K562 (cell line): Measurements from ENCODE around the gene TMEM192. TPM values are rescaled to one million over a fixed set of nuclear protein-coding genes. Genes with fewer than 3 reads are reported as not detected.

Source experiments
- ATAC-seq: fragments of 200-7000 bp; cut with Tn5 transposase; 3 replicates; pipeline ENCODE4 v1.9.1; 2020; ENCODE audit warnings: moderate library complexity
- BruUV-seq: library from RNA; stranded (reverse); fragments of 400-500 nt; replicated peaks from 2 replicates; lab custom pipeline; 2021; lab: Mats Ljungman, UMichigan
- CTCF ChIA-PET: fragments of 300-600 bp; formaldehyde crosslinking; extraction: SDS; loops from one replicate; lab custom pipeline; 2021; ENCODE audit warnings: low intra/inter-chr PET ratio; lab: Yijun Ruan, JAX
- POLR2A ChIA-PET: fragments of 300-600, 350-650 bp; sonication (Branson Sonifier 250); formaldehyde crosslinking; extraction: SDS; loops from one replicate; lab custom pipeline; 2021; ENCODE audit warnings: antibody characterized with exemption, inconsistent platforms; lab: Yijun Ruan, JAX
- DNase-seq, 4 experiments: peaks; one replicate each; pipeline versions ENCODE4 v3.0.0 to v3.0.0-alpha.2; 2011 to 2018; ENCODE audit warnings: low spot score in 3 of 4, mixed read lengths in 3 of 4; ENCODE audit errors: extremely low read depth in 1 of 4
- FAIRE-seq: peaks from 2 replicates; lab custom pipeline; 2011; peaks lifted over from hg19 to GRCh38; lab: Jason Lieb, UNC
- H2AFZ ChIP-seq: 2 replicates; pipeline ENCODE4 v1.6.0; 2011; ENCODE audit warnings: low read depth, low read length, control low read depth, inconsistent platforms
- H3K27ac ChIP-seq: fragments of 200-600 bp; 3 replicates; pipeline ENCODE4 v1.8.0; 2011; ENCODE audit warnings: low read depth, mild to moderate bottlenecking, control low read depth, inconsistent platforms, low read length, moderate library complexity, mixed read lengths; ENCODE audit errors: extremely low read depth
- H3K27me3 ChIP-seq, 2 experiments: fragments of 300-600 bp in 1 of 2; 2 replicates in 1 of 2; 3 replicates in 1 of 2; pipeline versions ENCODE4 v1.6.0 to v1.8.0; 2011; ENCODE audit warnings: inconsistent platforms in 2 of 2, low read length in 2 of 2, mild to moderate bottlenecking in 1 of 2, mixed read lengths in 1 of 2, moderate library complexity in 1 of 2; ENCODE audit not compliant: control insufficient read depth in 2 of 2, insufficient read depth in 2 of 2
- H3K36me3 ChIP-seq: fragments of 300-600 bp; 3 replicates; pipeline ENCODE4 v1.8.0; 2011; ENCODE audit warnings: mild to moderate bottlenecking, low read length, inconsistent platforms; ENCODE audit not compliant: control insufficient read depth, insufficient read depth
- H3K4me1 ChIP-seq, 2 experiments: fragments of 200-600 bp in 1 of 2; replicated peaks in 1 of 2; 2 replicates in 1 of 2; 3 replicates in 1 of 2; pipeline versions ENCODE4 v1.5.1 to v1.8.0; 2011; ENCODE audit warnings: inconsistent platforms in 2 of 2, low read length in 2 of 2, mild to moderate bottlenecking in 1 of 2, mixed read lengths in 1 of 2, moderate library complexity in 1 of 2; ENCODE audit not compliant: control insufficient read depth in 2 of 2, insufficient read depth in 2 of 2
- H3K4me2 ChIP-seq: 2 replicates; pipeline ENCODE4 v1.6.1; 2011; ENCODE audit warnings: low read length, control low read depth, inconsistent platforms, mixed read lengths; ENCODE audit not compliant: insufficient read depth
- H3K4me3 ChIP-seq: fragments of 200-600 bp; sonication (generic), shearing (Covaris generic); 2 replicates; pipeline ENCODE4 v1.5.1; 2016; ENCODE audit warnings: control low read depth, inconsistent platforms
- H3K79me2 ChIP-seq: fragments of 200-600 bp; 3 replicates; pipeline ENCODE4 v1.8.0; 2011; ENCODE audit warnings: low read length, inconsistent platforms; ENCODE audit not compliant: control insufficient read depth, insufficient read depth
- H3K9ac ChIP-seq, 2 experiments: 2 replicates each; pipeline versions ENCODE4 v1.6.0 to v1.6.1; 2011; ENCODE audit warnings: low read depth in 2 of 2, low read length in 2 of 2, control low read depth in 1 of 2, inconsistent platforms in 1 of 2, mild to moderate bottlenecking in 1 of 2, mixed read lengths in 1 of 2; ENCODE audit not compliant: insufficient read depth in 1 of 2
- H3K9me1 ChIP-seq: one replicate; pipeline ENCODE4 v1.6.0; 2011; ENCODE audit warnings: inconsistent platforms, mild to moderate bottlenecking, low read length, moderate library complexity; ENCODE audit not compliant: control insufficient read depth, insufficient read depth
- H3K9me3 ChIP-seq: replicated peaks from 2 replicates; pipeline ENCODE4 v1.5.1; 2011; ENCODE audit warnings: low read depth, low read length, inconsistent platforms; ENCODE audit not compliant: control insufficient read depth, insufficient read depth
- H4K20me1 ChIP-seq: replicated peaks from 2 replicates; pipeline ENCODE4 v1.6.1; 2011; ENCODE audit warnings: low read length, inconsistent platforms, mixed read lengths; ENCODE audit not compliant: control insufficient read depth, insufficient read depth
- CBFA2T3 ChIP-seq: fragments of 450-650 bp; IDR thresholded peaks from 2 replicates; pipeline ENCODE4 v1.6.1; 2017
- FOXJ3 ChIP-seq: sonication (generic); formaldehyde crosslinking; IDR thresholded peaks from 2 replicates; pipeline ENCODE4 v1.4.0; 2020; ENCODE audit warnings: mild to moderate bottlenecking, missing genetic modification reagents
- KDM4B ChIP-seq, 2 experiments: fragments of 450-650 bp in 1 of 2; sonication (generic) in 1 of 2; IDR thresholded peaks; 2 replicates each; pipeline ENCODE4 v1.6.1; 2016 to 2017; ENCODE audit warnings: borderline replicate concordance in 2 of 2, antibody characterized with exemption in 1 of 2, low read depth in 1 of 2, mild to moderate bottlenecking in 1 of 2
- RCOR1 ChIP-seq, 2 experiments: IDR thresholded peaks; 2 replicates each; pipeline ENCODE4 v1.6.1; 2012; ENCODE audit warnings: low read depth in 2 of 2, low read length in 2 of 2, borderline replicate concordance in 1 of 2, improper control_type of control experiment in 1 of 2
- WGBS: fragments of 100-300 bp; shearing (Covaris generic); methylation state at CpG from one replicate; pipeline ENCODE4 v1.1.6; 2016; ENCODE audit warnings: low coverage, mixed read lengths; ENCODE audit not compliant: insufficient coverage; ENCODE audit errors: missing lambda C conversion rate; 5-methylcytosine and 5-hydroxymethylcytosine counted together
- in situ Hi-C: fragments of 300-500 bp; cut with MboI; formaldehyde crosslinking; loops from 4 replicates; pipeline ENCODE4 v1.15.0; 2018; ENCODE audit warnings: inconsistent platforms, mixed read lengths
- intact Hi-C: fragments of 100-400 bp; cut with micrococcal nuclease; formaldehyde crosslinking; loops from 2 replicates; pipeline ENCODE4 v1.14.2; 2022
- polyA plus RNA-seq, 8 experiments: library from polyadenylated mRNA; depleted of rRNA in 4 of 8; stranded (reverse) in 5 of 8; unstranded in 3 of 8; fragments of >200 nt; fragmentation: Nextera tagmentation in 2 of 8; fragmentation: Illumina TruSeq in 1 of 8; extraction: Ambion mirVana in 2 of 8; extraction: Trizol in 1 of 8; gene quantifications; 2 replicates each; pipeline versions ENCODE4 v1.2.1 to v1.2.3, GENCODE V29; 2011 to 2014; ENCODE audit warnings: inconsistent platforms in 1 of 8, missing spikeins in 1 of 8
- total RNA-seq, 7 experiments: library from RNA; depleted of rRNA in 6 of 7; stranded (reverse); fragments of >200 nt in 6 of 7; fragmentation: Illumina TruSeq in 2 of 7; extraction: Trizol in 2 of 7; gene quantifications; 2 replicates each; pipeline versions ENCODE4 v1.2.1 to v1.2.3, GENCODE V29; 2011 to 2021; ENCODE audit warnings: low replicate concordance in 1 of 7
- TF ChIP-seq, protein P1 (sequence below): sonication (generic); formaldehyde crosslinking; IDR thresholded peaks from 2 replicates; pipeline ENCODE4 v1.8.1; 2023; ENCODE audit warnings: mild to moderate bottlenecking, missing genetic modification reagents, moderate library complexity
- TF ChIP-seq, protein P2 (sequence below): fragments of 450-650 bp; IDR thresholded peaks from 2 replicates; pipeline ENCODE4 v1.6.1; 2018; ENCODE audit not compliant: partially characterized antibody
- TF ChIP-seq, protein P3 (sequence below): IDR thresholded peaks from 2 replicates; pipeline ENCODE4 v1.6.1; 2016; ENCODE audit warnings: missing genetic modification characterization, missing compliant biosample characterization
- TF ChIP-seq, protein P4 (sequence below): fragments of 450-650 bp; formaldehyde crosslinking; IDR thresholded peaks from 2 replicates; pipeline ENCODE4 v1.4.0; 2020; ENCODE audit warnings: mild to moderate bottlenecking
- TF ChIP-seq, protein P5 (sequence below): sonication (generic); formaldehyde crosslinking; IDR thresholded peaks from 2 replicates; pipeline ENCODE4 v1.8.1; 2023; ENCODE audit warnings: missing genetic modification reagents, mild to moderate bottlenecking, borderline replicate concordance

TMEM192 gene
- total and polyA plus RNA-seq, 9 of the 15 experiments (the other 6 are each of a cell fraction or from before 2014, with no cell fraction given), result 4.4 to 28.5 (median 13.3) TPM

DNA sequence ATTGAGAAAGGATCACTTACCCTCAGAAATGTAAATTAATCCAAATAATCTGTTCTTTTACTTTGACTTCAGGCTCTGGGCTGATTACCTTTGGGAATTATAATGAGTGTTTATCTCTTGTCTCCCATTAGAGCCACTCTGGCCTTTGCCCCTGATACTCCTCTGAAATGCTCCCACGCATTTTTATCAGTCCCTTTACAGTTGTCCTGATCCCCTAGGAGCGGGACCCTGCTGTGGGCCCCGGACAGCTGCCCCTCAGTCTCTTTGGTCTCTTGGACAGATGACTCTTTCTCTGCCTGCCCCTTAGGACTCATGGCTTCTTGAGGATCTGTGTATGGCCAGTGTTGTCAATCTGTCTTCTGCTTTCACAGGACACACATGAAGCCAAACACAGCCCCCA lies 60.0 kb downstream of the TMEM192 start:
- no TSS peak for BruUV-seq
- Histone ChIP-seq H3K9me3 (no peaks in the 10 kb centered on the region), H3K27ac (no peak overlapping the region), H2AFZ (no peak overlapping the region), H3K36me3 (no peaks in the 10 kb centered on the region), H3K4me1 (no peaks in the 10 kb centered on the region; a peak in 1 of 5 replicates), H3K9ac (no peak overlapping the region), H4K20me1 (no peaks in the 10 kb centered on the region), H3K9me1 (no peaks in the 10 kb centered on the region), H3K4me2 (no peak overlapping the region), H3K27me3 (peaks cover 0 to 24% of the 10 kb centered on the region in 2 experiments; a peak in 2 of 5 replicates), H3K4me3 (no peak overlapping the region), H3K79me2 (no peaks in the 10 kb centered on the region)
- FAIRE-seq (no peak), ATAC-seq (peak; percentile 23), DNase-seq (peak in 1 of 4 experiments; percentile 6)
- intact Hi-C loops, result no loop called here
- WGBS, result 0% methylated on average over 3 of the region's 3 CpGs
- POLR2A ChIA-PET, result no interaction called here
- CTCF ChIA-PET, result no interaction called here
- in situ Hi-C loops, result no loop called here
- TF ChIP-seq CBFA2T3 (peak; percentile 67), KDM4B (IDR thresholded peaks at IDR 0.05; ENCODE audit: borderline replicate concordance in 2 of 2, low read depth in 1 of 2) (no peak), FOXJ3 (CRISPR knock-in tag) (no peak), RCOR1 (IDR thresholded peaks at IDR 0.05; ENCODE audit: borderline replicate concordance in 1 of 2, low read depth in 2 of 2, low read length in 2 of 2) (no peak)
- TF ChIP-seq, protein P1, sequence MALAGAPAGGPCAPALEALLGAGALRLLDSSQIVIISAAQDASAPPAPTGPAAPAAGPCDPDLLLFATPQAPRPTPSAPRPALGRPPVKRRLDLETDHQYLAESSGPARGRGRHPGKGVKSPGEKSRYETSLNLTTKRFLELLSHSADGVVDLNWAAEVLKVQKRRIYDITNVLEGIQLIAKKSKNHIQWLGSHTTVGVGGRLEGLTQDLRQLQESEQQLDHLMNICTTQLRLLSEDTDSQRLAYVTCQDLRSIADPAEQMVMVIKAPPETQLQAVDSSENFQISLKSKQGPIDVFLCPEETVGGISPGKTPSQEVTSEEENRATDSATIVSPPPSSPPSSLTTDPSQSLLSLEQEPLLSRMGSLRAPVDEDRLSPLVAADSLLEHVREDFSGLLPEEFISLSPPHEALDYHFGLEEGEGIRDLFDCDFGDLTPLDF (CRISPR knock-in tag), result no peak
- TF ChIP-seq, protein P2, sequence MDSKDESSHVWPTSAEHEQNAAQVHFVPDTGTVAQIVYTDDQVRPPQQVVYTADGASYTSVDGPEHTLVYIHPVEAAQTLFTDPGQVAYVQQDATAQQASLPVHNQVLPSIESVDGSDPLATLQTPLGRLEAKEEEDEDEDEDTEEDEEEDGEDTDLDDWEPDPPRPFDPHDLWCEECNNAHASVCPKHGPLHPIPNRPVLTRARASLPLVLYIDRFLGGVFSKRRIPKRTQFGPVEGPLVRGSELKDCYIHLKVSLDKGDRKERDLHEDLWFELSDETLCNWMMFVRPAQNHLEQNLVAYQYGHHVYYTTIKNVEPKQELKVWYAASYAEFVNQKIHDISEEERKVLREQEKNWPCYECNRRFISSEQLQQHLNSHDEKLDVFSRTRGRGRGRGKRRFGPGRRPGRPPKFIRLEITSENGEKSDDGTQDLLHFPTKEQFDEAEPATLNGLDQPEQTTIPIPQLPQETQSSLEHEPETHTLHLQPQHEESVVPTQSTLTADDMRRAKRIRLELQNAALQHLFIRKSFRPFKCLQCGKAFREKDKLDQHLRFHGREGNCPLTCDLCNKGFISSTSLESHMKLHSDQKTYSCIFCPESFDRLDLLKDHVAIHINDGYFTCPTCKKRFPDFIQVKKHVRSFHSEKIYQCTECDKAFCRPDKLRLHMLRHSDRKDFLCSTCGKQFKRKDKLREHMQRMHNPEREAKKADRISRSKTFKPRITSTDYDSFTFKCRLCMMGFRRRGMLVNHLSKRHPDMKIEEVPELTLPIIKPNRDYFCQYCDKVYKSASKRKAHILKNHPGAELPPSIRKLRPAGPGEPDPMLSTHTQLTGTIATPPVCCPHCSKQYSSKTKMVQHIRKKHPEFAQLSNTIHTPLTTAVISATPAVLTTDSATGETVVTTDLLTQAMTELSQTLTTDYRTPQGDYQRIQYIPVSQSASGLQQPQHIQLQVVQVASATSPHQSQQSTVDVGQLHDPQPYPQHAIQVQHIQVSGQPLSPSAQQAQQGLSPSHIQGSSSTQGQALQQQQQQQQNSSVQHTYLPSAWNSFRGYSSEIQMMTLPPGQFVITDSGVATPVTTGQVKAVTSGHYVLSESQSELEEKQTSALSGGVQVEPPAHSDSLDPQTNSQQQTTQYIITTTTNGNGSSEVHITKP, result no peak
- TF ChIP-seq, protein P3, sequence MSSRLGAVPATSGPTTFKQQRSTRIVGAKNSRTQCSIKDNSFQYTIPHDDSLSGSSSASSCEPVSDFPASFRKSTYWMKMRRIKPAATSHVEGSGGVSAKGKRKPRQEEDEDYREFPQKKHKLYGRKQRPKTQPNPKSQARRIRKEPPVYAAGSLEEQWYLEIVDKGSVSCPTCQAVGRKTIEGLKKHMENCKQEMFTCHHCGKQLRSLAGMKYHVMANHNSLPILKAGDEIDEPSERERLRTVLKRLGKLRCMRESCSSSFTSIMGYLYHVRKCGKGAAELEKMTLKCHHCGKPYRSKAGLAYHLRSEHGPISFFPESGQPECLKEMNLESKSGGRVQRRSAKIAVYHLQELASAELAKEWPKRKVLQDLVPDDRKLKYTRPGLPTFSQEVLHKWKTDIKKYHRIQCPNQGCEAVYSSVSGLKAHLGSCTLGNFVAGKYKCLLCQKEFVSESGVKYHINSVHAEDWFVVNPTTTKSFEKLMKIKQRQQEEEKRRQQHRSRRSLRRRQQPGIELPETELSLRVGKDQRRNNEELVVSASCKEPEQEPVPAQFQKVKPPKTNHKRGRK, result no peak
- TF ChIP-seq, protein P4, sequence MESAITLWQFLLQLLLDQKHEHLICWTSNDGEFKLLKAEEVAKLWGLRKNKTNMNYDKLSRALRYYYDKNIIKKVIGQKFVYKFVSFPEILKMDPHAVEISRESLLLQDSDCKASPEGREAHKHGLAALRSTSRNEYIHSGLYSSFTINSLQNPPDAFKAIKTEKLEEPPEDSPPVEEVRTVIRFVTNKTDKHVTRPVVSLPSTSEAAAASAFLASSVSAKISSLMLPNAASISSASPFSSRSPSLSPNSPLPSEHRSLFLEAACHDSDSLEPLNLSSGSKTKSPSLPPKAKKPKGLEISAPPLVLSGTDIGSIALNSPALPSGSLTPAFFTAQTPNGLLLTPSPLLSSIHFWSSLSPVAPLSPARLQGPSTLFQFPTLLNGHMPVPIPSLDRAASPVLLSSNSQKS (CRISPR knock-in tag), result no peak
- TF ChIP-seq, protein P5, sequence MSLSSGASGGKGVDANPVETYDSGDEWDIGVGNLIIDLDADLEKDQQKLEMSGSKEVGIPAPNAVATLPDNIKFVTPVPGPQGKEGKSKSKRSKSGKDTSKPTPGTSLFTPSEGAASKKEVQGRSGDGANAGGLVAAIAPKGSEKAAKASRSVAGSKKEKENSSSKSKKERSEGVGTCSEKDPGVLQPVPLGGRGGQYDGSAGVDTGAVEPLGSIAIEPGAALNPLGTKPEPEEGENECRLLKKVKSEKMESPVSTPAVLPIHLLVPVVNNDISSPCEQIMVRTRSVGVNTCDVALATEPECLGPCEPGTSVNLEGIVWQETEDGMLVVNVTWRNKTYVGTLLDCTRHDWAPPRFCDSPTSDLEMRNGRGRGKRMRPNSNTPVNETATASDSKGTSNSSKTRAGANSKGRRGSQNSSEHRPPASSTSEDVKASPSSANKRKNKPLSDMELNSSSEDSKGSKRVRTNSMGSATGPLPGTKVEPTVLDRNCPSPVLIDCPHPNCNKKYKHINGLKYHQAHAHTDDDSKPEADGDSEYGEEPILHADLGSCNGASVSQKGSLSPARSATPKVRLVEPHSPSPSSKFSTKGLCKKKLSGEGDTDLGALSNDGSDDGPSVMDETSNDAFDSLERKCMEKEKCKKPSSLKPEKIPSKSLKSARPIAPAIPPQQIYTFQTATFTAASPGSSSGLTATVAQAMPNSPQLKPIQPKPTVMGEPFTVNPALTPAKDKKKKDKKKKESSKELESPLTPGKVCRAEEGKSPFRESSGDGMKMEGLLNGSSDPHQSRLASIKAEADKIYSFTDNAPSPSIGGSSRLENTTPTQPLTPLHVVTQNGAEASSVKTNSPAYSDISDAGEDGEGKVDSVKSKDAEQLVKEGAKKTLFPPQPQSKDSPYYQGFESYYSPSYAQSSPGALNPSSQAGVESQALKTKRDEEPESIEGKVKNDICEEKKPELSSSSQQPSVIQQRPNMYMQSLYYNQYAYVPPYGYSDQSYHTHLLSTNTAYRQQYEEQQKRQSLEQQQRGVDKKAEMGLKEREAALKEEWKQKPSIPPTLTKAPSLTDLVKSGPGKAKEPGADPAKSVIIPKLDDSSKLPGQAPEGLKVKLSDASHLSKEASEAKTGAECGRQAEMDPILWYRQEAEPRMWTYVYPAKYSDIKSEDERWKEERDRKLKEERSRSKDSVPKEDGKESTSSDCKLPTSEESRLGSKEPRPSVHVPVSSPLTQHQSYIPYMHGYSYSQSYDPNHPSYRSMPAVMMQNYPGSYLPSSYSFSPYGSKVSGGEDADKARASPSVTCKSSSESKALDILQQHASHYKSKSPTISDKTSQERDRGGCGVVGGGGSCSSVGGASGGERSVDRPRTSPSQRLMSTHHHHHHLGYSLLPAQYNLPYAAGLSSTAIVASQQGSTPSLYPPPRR (CRISPR knock-in tag), result no peak
